ENCODE measurements around the gene CAMTA1.
"Not testable (repeated sequence)": the region's sequence is repeated elsewhere in the genome, so short reads cannot be mapped to it uniquely, and the experiment has no call there.

The CAMTA1 gene

DNA sequence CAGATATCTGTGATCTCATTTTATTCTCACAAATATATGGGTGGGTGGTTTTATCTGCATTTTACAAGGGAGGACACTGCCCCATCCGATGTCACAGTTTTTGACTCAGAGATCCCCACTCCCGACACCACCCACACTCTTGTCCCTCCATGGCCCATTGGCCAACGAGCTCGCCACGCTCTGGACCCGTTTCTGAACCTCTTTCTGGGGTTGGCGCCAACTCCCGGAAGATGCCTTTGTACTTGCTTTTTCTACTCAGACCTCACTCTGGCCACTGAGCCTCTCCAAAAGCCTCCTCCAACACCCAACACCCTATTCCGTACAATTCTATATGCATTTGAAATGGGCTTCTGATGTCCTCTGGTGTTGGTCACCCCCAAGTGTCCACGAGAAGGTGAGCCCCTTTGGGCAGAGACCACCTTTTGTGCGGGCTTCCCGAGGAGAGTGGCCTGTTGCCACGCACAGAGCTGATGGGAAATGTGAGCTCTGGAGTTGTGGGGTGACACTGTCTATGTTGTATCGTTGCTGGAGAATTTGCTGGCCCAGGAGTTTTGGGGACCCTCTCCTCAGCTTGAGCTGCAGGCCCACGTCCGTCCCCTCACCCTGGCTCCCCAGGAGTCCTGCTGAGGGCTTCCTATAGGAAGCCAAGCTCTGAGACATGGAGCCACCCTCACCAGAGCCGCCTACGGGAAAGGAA is 618.9 kb downstream of the CAMTA1 start:
- DNase-seq, result no peak

DNA sequence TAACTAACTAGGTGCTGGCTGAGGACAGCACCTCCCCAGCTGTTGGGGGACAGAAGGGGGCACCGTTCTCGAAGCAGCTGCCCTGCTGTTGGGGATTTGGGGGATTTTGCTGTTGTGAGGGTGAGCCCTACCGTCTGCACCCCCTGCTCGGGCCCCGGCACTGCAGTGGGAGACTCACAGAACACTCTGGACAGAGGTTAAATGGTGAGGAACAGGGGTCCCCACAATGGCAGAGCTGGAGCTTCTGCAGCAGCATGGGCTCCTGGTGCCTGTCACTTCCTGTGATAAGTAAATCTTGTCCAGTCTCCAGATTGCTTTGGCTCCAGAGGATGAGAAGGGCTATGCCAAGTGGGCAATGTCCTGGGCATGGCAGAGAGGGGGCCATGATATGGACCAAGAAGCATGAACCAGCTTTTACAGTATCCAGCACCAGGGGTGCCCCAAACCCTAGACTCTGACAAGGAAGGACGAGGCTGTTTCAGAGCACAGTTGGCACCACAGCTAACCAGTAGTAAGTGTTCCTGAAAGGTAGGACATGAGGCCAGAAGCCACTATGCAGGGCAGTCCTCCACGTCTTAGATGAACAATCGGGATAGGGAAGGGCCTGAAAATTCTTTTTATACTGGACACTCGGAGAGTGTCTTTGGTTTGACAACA is 620.7 kb downstream of the CAMTA1 start:
- DNase-seq, result no peak

DNA sequence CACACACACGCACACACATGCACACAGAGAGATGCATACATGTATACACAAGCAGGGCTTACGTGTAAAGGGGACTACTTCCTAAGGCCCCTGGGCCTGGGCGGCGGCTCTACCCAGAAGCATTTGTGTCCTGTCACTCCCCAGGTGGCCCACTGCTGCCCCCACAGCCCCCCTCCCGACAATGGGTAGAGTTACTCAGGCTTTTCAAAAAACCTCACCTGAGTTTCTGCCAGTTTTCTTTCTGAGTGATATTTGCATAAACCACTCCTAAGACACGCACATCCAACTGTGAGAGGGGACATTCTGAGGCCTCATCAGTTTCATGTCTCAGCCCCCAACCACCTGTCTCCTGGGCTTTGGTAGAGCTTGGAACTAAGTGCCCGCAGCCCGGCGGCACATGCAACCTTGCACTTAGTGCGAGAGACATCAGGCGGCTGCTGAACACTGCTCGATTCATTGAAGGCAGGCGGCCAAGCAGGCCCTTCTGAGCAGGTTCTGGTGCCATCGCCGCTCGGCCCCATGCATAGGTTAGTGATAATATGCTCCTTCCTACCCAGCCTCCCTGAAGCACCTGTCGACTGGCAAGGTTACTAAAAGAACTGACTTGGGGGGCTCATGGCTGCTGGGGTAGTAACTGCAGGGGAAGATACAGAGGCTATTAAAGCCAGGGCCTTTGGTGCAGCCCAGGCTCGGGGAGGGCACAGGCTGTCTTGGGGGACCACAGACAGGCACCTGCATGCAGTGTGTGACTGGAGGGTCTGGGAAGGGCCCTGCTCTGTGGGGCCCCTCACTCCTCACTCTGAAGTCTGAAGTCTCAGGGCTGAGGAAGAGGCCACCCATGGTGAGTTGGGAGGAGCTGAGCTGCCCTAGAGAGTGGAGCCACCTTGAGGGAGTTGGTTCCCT is 621.6 kb downstream of the CAMTA1 start:
- no peak for DNase-seq

DNA sequence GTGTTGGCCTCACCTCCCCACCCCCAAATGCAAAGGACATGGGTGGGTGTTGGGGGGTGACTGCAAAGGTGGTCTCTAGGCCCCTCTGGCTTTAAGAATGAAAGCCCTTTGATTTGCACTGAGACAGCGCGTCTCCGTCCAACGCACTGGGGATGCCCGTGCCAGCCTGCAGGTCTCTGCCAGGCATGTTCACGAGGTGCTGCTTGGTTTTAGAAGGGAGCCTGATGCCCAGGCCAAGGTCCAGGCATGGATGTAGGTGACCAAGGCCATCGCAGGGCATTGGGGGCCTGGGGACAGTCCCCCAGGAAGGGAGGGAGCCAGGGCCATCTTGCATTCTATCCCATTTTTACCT is 622.3 kb downstream of the CAMTA1 start:
- no peak for DNase-seq

DNA sequence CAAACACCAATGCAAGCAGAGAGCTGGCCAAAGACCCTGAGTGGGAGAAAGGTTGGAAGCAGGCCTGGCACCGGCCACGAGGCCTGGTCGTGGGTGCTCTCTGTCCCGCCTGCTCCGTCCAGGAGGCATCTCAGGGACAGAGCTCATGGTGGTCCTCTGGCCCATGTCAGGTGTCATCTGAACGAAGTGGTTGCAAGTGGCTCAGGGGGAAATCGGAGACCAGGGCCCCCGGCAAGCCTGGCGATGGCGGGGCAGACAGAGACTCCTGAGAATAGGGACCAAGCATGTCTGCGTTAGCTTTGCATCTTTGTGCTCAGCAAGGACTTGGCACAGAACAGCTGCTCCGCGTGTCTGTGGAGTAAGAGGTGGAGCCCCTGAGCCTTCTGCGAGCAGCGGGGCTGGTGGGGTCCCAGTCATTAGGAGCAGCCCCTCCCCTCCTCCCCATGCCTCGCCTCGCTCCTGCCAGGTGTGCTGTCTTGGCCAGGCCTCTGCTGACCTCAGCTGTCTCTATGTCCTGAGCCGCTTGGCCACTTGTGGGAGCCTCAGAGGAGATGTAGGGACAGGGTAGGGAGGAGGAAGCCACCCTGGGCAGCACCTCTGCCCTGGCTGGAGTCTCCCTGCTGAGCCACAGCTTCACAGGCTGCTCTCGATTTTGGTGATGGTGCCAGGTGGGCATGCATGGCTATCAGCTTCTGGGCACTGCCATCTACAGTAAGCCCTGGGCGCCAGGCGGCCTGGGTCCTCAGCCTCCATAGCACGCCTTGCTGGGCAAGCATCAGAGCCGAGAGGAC is 622.9 kb downstream of the CAMTA1 start:
- DNase-seq, result no peak

DNA sequence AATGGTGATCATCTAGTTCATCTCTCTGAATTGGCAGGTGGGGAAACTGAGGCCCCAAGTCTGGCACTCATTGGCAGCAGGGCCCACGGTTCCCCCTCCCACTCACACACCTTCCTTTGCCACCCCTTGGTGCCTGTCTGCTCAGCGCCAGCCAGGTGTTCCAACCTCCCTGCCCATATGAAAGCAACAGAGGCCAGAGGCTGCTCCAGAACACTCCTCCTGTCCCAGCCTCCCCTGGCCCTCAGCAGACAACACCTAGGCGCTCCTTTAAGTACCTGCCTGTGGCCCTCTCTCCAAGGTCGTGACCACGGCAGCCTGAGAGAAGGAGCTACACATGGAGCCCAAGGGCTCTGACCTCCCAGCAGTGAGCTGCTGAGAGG is 623.5 kb downstream of the CAMTA1 start:
- no peak for DNase-seq

DNA sequence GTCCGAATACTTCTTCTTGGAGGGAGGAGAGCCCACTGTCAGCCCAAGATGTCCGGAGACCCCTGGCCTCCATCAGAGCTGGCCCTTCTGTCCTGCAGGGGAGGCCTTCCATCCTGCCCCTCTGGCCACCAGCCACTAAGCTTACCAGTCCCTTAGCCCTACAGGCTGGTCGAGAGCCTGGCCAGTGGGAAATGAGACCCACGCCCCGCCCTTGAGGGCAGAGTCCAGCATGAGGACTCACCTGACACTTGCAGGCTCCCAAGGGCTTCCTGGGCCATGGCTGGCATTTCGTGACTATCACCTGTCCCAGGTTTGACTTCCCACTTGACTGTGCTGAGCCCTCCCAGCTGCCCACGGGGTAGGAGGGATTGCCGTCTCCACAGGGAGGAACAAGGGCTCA is 624.0 kb downstream of the CAMTA1 start:
- no peak for DNase-seq

DNA sequence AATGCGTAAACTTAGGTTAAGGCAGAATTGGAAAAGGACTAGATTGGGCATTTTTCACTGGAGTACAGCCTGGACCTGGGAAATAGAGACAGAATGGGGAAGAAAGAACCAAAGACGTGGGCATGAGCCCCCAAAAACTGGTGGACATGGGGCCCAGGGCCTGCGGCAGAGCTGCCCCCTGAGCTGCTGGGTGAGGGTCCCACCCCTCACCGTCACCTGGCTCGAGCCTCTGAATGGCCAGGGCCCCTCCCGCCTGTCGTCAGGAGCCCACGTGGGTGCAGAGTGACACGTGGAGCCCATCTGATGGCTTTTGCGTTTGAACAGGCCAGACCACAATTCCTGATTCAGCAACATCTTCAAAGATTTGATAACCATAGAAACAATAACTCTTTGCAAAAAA is 624.9 kb downstream of the CAMTA1 start:
- DNase-seq, result no peak

DNA sequence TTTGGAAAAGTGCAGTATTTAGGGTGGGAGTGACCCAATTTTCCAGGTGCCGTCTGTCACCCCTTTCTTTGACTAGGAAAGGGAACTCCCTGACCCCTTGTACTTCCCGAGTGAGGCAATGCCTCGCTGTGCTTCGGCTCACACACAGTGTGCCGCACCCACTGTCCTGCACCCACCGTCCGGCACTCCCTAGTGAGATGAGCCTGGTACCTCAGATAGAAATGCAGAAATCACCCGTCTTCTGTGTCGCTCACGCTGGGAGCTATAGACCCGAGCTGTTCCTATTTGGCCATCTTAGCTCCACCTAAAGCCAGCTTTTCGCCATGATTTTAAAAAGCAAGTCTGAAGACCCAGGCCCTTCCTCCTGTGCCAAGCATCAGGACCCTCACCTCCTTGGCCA is 632.4 kb downstream of the CAMTA1 start:
- DNase-seq, result not testable (repeated sequence)

DNA sequence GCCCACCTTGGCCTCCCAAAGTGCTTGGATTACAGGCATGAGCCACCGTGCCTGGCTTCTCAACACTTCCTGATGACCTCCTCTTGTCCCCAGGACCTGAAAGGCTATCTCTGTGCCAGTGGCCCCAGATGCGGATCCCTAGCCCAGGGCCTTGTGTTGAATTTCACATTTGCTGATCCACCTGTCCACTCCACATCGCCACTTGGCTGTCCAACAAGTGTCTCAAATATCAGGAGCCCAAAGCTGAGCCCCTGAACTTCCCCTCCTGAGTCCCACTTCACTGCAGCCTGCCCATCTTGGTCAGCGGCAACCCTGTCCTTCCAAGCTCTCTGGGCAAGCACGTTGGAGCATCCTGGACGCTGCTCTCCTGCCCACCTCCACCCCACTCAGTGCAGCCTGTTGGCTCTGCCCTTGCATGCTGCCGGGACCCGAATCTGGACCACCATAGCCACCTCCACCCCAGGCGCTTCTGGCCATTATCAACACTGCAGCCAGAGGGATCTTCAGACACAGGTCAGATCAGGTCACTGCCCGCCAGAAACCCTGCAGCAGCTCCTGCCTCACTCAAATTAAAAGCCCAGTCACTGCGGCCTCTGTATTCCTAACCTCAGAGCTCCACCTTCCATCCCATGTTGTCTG is 633.3 kb downstream of the CAMTA1 start:
- DNase-seq, result no peak

DNA sequence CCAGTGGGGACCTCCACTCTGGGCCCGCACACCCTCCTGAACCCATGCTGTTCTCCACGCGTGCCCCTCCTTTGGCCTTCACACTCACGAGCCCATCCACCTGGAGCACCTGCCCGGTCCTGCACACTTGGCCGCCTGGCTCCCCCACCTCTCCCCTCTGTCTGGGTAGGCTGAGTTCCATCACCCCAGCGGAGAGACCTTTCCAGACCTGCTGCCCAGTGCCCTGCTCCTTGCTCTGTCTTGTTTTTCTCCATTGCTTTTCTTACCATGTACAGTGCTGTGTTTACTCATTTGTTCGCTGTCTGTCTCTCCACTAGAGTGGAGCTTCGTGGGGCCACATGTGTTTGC is 634.8 kb downstream of the CAMTA1 start:
- no peak for DNase-seq

DNA sequence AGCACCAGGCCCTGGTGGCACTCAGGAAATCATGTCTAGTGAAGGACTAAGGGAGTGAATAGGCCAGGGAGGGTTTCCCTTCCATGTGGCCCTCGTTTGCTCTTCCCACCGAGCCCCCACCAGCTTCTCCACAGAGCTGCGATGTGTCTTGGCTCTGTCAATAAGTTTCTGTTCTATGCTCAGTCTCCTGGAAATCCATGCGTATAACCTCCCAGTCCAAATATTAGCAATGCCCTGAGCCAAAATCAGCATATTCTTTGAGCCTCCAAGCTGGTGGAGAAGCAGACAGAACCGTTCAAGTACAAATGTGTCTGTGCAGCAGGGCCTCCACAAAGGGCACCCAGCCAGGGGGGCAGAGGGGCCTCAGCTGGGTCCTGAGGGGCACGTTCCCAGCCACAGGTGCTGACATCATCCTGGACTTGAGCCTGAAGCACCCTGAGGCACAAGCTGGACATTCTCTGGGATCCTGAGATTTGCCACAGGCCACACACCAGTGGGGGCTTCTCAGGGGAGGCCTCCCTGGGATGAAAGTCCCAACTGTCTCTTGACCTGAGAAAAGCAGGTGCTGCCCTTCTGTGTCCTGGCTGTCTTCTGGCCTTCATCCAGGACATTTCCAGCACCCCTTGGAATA is 635.3 kb downstream of the CAMTA1 start:
- no peak for DNase-seq

DNA sequence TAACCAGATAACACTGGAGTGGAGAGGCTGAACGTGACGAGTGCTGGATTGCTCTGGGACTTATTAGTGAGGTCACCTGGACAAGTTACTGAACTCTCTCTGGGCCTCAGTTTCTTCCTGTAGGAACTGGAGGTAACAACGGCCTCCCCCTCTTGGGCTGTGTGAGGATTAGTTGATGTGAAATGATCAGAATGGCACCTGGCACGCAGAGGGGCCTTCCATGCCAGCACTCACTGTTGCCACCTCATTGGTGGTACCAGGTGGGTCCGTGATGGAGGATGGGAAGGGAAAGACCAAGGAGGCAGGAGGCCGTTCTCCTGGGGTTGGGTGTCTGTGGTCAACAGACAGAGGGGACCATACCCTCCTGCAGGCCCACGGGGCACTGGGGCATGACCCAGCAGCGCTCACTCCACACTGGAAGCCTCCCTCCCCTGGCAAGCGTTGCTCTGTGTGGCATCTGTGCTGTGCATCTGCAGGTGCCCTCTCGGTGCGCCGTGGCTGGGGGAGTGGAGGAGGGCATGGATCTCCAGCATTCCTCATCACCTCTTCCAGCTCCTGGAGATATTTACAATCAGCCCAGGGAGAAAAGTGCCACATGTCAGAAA is 636.3 kb downstream of the CAMTA1 start:
- DNase-seq, result no peak

DNA sequence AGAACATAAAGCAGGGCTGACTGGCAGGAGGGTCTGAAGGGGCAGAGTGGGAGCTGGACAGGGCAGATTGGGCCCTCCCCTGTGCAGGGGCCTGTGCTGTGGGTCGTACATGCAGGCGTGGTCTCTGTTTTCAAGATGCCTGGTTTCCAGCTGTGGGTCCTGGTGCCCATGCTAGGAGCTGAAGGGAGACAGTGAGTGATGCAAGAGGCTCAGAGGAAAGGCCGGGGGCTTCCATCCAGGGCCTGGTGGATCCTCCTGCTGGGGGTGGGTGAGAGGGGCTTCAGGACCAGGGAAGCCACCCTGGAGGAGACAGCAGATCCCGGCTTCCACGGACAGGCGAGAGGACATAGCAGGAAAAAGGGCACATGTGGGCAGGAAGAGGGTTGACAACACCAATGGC is 636.8 kb downstream of the CAMTA1 start:
- DNase-seq, result no peak

DNA sequence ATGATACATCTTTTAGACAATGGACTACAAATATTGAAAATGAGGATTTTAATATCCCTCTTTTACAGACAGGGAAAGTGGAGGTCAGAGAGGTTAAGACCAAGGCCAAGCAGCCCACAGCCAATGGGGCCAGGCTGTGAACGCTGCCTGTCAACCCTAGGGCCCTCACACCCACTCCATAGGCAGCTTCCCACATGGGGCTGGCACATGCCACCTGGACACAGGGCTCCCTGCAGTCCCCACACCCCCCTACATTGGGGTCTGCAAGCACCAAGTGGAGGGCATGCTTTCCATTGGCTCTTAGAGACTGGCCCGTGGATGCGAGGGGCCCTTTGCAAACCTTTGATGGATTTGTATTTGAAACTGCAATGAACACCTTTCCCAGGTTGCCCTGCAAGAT is 637.3 kb downstream of the CAMTA1 start:
- DNase-seq, result no peak

DNA sequence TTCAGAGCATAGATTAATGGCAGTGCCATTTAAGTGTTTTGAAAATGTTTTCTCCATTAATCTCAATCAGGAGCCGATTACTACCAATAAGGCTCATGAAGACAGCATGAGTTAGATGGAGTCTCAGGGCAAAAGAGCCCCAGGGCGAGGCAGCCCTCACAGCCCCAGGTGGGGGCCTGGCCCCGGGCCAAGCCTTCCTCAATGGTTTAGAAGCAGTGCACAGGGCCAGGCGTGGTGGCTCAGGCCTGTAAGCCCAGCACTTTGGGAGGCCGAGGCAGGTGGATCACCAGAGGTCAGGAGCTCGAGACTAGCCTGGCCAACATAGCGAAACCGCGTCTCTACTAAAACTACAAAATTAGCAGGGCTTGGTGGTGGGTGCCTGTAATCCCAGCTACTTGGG is 637.7 kb downstream of the CAMTA1 start:
- DNase-seq, result no peak

DNA sequence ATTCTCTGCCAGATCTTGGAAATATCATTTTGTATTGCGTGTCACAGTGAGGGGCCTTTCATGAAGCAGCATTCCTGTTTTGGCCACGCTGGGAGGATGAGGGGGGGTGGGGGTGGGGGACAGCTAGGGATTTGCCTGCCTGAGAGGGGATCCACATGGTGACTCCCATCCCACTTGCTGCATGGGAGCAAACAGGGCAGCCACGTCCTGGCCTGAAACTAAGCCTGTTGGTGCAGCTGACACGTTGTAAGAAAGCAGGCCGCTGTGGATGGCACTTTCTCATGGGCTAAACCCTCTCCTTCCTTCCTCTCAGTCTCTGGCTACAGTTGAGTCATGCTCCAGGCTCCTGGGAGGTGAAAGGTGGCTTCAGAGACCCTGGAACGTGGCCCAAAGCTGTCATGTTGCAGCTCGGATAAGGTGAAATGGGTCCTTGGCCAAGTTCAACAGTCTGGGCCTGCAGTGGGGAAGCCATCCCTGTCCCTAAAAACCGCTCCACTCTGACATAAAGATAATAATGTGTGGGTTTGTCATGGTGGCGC is 639.2 kb downstream of the CAMTA1 start:
- no peak for DNase-seq

DNA sequence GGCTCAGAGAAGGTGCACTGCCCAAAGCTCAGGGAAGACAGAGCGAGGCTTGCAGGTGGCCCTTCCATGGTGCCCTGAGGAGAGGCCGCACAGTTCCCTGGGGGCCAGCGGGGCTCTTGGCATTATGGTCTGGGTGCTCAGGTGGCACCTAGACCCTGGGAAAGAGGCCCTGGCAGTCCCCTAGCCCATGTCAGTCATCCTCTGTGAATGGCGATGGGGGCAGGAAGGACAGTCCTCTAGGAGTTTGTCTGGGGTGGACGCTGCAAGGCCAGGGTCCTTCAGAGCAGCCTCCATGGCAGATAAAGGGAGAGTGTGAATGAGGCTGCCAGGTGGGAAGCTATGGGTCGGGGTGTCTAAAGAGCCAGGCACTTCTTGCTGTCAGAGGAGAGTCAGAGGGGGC is 640.0 kb downstream of the CAMTA1 start:
- DNase-seq, result no peak

DNA sequence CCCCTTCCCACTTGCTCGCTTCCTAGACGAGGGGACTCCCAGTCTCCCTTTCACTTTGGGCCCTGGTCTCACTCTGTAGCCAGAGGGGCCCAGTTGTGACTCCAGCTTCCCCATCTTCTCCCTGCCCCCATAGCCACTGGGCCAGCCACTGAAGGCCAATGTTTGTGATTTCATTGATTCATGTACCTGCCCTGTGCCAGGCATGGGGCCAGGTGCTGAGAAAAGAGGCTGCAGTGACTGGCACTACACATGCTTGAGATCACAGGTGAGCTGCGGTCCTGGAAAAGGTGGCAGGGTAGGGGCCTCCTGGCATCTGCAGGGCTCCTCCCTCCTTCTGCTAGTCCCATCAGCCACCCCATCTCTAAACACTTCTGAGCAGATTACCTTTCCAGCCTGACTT is 640.5 kb downstream of the CAMTA1 start:
- DNase-seq, result no peak

DNA sequence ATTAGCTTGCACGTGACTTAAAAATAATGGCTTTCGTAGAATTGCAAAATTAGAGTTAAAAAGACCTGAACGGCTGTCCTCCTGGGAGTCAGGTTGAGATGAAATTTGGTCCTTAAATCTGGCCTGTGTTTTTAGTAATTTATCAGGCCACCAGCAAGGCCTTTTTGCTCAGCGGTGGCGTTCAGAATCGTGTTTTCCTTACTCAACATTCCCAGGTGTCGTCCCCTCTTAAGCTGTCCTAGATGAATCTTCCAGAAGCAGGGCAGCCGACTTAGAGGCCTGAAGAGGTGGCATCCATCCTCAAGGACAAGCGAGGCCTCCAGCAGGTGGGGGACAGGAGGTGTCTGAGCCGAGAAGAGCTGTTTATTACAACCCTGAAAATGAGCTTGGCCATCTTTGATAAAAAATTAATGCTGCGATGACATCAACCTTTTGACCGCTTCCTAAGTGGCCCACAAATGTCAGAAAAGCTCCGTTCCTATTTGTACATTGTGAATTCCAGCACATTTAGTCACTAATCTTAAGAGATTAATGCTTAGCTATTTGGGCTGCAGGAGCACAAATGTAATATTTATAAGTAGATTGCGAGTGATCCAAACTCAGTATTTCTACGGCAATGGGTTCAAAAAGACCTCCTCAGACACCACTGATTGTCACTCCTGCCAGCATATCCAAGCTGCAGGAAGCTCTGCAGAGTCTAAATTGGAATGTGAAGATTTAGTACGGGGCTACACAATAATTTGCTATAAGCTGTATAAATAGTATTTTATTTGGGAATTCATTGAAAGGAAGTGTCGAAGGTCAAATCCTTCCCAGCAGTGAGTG is 641.7 kb downstream of the CAMTA1 start:
- DNase-seq, result no peak
